ENCODE data around the gene OXTR.

Gene OXTR

DNA sequence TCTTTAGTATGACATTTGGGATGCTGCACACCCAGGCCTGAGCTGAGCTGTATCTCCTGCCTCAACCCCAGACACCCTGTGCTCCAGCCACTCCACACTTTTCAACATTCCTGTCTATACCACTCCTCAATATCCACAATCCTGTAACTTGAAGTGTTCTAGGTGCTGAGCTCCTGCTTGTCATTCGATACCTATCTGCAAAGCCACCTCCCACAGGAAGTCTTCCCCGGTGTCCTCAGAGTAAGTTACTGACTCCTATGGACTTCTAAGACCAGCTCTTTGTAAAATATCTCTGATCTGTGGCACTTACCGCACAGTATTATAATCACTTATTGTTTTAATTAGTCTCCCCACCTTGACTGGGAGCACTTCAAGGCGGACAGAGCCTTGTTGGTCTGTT lies 37.0 kb downstream of the OXTR start:
- Histone ChIP-seq H3K4me1 (ENCODE audit: control insufficient read depth, insufficient read depth, low read length) (no peaks in the 10 kb centered on the region), H3K27ac (ENCODE audit: extremely low read depth, low read depth, low read length) (no peak overlapping the region), H3K36me3 (ENCODE audit: control insufficient read depth in 2 of 2, insufficient read depth in 1 of 2, low read length in 2 of 2) (no peaks in the 10 kb centered on the region), H3K9me3 (ENCODE audit: control insufficient read depth, insufficient read depth, low read depth, low read length) (no peaks in the 10 kb centered on the region), H3K4me3 (ENCODE audit: low read depth, low read length) (no peak overlapping the region)
- ChIA-PET POLR2A (interaction anchor here (1.0 kb wide), 1 partner anchor 8 kb away, joined by 5 read pairs; no protein-coding TSS in a partner anchor), CTCF (interaction anchor here (0.5 to 1.4 kb wide), 4 partner anchors 10 to 779 kb away, joined by 3 to 5 read pairs (median 4); partner anchors contain the start of gene OXTR)
- TF ChIP-seq FEZF1 (tag by site-specific recombination; IDR thresholded peaks at IDR 0.05) = no peak
- TF ChIP-seq ZNF530 (tag by site-specific recombination; IDR thresholded peaks at IDR 0.05; ENCODE audit: low read depth) = no peak
- no peak for TF ChIP-seq ZNF366 (tag by site-specific recombination; conservative IDR thresholded peaks at IDR 0.05)
- TF ChIP-seq, protein P1, sequence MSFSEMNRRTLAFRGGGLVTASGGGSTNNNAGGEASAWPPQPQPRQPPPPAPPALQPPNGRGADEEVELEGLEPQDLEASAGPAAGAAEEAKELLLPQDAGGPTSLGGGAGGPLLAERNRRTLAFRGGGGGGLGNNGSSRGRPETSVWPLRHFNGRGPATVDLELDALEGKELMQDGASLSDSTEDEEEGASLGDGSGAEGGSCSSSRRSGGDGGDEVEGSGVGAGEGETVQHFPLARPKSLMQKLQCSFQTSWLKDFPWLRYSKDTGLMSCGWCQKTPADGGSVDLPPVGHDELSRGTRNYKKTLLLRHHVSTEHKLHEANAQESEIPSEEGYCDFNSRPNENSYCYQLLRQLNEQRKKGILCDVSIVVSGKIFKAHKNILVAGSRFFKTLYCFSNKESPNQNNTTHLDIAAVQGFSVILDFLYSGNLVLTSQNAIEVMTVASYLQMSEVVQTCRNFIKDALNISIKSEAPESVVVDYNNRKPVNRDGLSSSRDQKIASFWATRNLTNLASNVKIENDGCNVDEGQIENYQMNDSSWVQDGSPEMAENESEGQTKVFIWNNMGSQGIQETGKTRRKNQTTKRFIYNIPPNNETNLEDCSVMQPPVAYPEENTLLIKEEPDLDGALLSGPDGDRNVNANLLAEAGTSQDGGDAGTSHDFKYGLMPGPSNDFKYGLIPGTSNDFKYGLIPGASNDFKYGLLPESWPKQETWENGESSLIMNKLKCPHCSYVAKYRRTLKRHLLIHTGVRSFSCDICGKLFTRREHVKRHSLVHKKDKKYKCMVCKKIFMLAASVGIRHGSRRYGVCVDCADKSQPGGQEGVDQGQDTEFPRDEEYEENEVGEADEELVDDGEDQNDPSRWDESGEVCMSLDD (tag by site-specific recombination; IDR thresholded peaks at IDR 0.05) = no peak
- TF ChIP-seq ZNF341 (tag by site-specific recombination; IDR thresholded peaks at IDR 0.05; ENCODE audit: low read depth) = no peak
- TF ChIP-seq EGR2 (tag by site-specific recombination; IDR thresholded peaks at IDR 0.05; ENCODE audit: low read depth) = no peak
- TF ChIP-seq ZNF404 (tag by site-specific recombination; IDR thresholded peaks at IDR 0.05) = no peak
- TF ChIP-seq ZNF624 (tag by site-specific recombination; IDR thresholded peaks at IDR 0.05) = no peak
- TF ChIP-seq ZBTB20 (tag by site-specific recombination; IDR thresholded peaks at IDR 0.05) = no peak

DNA sequence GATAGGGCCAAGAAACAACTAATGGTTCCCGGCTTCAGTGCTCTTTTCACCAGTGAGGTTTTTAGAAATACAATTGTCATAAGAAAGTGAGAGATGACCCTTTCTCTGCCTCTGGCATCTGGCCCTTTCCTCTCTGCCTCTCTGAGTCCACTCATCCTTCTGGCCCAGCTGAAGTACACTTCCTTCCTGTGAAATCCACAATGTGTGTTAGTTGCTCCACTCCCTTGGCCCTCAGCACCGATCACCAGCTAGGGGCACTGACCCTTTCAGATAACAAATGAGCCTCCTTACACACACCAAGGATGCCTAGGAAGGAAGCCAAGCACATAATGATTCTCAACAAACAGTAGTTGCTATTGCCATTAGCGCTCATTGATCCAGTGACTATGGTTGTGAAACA lies 38.8 kb downstream of the OXTR start:
- Histone ChIP-seq H3K36me3 (ENCODE audit: control insufficient read depth in 2 of 2, insufficient read depth in 1 of 2, low read length in 2 of 2) (no peaks in the 10 kb centered on the region), H3K4me1 (ENCODE audit: control insufficient read depth, insufficient read depth, low read length) (no peaks in the 10 kb centered on the region), H3K9me3 (ENCODE audit: control insufficient read depth, insufficient read depth, low read depth, low read length) (no peaks in the 10 kb centered on the region), H3K27ac (ENCODE audit: extremely low read depth, low read depth, low read length) (no peak overlapping the region), H3K4me3 (ENCODE audit: low read depth, low read length) (no peak overlapping the region)
- CTCF ChIA-PET = interaction anchor here (0.8 to 1.1 kb wide), 2 partner anchors 17 to 39 kb away, joined by 3 read pairs; partner anchors contain the start of gene OXTR
- POLR2A ChIA-PET = interaction anchor here (1.7 kb wide), 1 partner anchor 11 kb away, joined by 3 read pairs; no protein-coding TSS in a partner anchor
- TF ChIP-seq KLF7 (tag by site-specific recombination; IDR thresholded peaks at IDR 0.05; ENCODE audit: borderline replicate concordance) (no peak), FEZF1 (tag by site-specific recombination; IDR thresholded peaks at IDR 0.05) (no peak), ZNF747 (tag by site-specific recombination; IDR thresholded peaks at IDR 0.05) (no peak), ZSCAN23 (tag by site-specific recombination; IDR thresholded peaks at IDR 0.05) (no peak), SCRT2 (tag by site-specific recombination; IDR thresholded peaks at IDR 0.05) (no peak), ZNF423 (tag by site-specific recombination; IDR thresholded peaks at IDR 0.05) (no peak), ZSCAN16 (tag by site-specific recombination; IDR thresholded peaks at IDR 0.05) (no peak), ZNF426 (tag by site-specific recombination; IDR thresholded peaks at IDR 0.05) (no peak), ZNF624 (tag by site-specific recombination; IDR thresholded peaks at IDR 0.05) (no peak)
- TF ChIP-seq, protein P2, sequence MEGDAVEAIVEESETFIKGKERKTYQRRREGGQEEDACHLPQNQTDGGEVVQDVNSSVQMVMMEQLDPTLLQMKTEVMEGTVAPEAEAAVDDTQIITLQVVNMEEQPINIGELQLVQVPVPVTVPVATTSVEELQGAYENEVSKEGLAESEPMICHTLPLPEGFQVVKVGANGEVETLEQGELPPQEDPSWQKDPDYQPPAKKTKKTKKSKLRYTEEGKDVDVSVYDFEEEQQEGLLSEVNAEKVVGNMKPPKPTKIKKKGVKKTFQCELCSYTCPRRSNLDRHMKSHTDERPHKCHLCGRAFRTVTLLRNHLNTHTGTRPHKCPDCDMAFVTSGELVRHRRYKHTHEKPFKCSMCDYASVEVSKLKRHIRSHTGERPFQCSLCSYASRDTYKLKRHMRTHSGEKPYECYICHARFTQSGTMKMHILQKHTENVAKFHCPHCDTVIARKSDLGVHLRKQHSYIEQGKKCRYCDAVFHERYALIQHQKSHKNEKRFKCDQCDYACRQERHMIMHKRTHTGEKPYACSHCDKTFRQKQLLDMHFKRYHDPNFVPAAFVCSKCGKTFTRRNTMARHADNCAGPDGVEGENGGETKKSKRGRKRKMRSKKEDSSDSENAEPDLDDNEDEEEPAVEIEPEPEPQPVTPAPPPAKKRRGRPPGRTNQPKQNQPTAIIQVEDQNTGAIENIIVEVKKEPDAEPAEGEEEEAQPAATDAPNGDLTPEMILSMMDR (tag by site-specific recombination; IDR thresholded peaks at IDR 0.05) = no peak
- TF ChIP-seq, protein P3, sequence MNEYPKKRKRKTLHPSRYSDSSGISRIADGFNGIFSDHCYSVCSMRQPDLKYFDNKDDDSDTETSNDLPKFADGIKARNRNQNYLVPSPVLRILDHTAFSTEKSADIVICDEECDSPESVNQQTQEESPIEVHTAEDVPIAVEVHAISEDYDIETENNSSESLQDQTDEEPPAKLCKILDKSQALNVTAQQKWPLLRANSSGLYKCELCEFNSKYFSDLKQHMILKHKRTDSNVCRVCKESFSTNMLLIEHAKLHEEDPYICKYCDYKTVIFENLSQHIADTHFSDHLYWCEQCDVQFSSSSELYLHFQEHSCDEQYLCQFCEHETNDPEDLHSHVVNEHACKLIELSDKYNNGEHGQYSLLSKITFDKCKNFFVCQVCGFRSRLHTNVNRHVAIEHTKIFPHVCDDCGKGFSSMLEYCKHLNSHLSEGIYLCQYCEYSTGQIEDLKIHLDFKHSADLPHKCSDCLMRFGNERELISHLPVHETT (tag by site-specific recombination; IDR thresholded peaks at IDR 0.05) = no peak
